ENCODE results near the gene SLC28A1. TPM values are rescaled to one million over a fixed set of nuclear protein-coding genes. Genes with fewer than 3 reads are reported as not detected.

Gene SLC28A1
- total and polyA plus RNA-seq, 9 donors = 0.02 to 0.92 (median 0.18) TPM; not detected in 3

DNA sequence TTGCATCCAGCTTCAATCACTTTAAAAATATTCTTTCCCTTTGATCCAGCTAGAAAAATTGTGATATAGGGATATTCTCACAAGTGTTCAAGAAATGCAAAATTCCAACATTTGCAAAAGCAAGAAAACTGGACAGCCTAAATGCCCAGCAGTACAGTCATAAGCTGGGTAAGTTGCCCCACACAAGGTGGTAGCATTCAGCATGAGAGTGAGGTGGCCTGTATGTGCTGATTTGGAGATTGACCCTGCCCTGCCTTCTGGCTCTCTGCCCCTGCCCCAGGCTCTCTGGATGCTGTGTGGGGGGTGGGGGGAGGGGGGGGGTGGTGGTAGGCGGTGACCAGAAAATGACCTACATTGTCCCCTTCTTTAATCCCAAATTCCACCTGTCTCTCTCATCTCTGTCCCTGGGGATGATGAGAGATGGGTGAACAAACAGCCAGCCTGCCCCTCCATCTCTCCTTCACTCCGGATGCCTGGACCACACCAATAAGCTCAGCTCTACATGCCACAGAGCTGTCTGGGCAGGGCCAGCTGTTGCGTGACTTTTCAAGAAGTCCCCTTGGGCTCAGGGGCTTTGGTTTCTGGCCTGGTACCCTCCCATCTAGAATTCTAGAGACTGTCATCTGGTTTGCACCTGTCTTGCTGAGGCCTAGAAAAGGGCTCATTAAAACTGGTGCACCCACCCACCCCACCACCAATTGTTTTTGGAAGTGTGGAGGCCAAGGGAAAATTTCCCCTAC lies 42.2 kb downstream of the SLC28A1 start:
- Histone ChIP-seq H3K27ac (no peak overlapping the region), H3K9me3 (no peaks in the 10 kb centered on the region), H3K4me3 (no peak overlapping the region), H3K27me3 (no peaks in the 10 kb centered on the region), H3K36me3 (no peaks in the 10 kb centered on the region), H3K4me1 (ENCODE audit: insufficient read depth) (peaks cover 2% of the 10 kb centered on the region)
- no peak for TF ChIP-seq EP300 (IDR thresholded peaks at IDR 0.05)
- no peak for TF ChIP-seq POLR2A (IDR thresholded peaks at IDR 0.05)
- TF ChIP-seq, protein P1, sequence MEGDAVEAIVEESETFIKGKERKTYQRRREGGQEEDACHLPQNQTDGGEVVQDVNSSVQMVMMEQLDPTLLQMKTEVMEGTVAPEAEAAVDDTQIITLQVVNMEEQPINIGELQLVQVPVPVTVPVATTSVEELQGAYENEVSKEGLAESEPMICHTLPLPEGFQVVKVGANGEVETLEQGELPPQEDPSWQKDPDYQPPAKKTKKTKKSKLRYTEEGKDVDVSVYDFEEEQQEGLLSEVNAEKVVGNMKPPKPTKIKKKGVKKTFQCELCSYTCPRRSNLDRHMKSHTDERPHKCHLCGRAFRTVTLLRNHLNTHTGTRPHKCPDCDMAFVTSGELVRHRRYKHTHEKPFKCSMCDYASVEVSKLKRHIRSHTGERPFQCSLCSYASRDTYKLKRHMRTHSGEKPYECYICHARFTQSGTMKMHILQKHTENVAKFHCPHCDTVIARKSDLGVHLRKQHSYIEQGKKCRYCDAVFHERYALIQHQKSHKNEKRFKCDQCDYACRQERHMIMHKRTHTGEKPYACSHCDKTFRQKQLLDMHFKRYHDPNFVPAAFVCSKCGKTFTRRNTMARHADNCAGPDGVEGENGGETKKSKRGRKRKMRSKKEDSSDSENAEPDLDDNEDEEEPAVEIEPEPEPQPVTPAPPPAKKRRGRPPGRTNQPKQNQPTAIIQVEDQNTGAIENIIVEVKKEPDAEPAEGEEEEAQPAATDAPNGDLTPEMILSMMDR (IDR thresholded peaks at IDR 0.05) = no peak
- intact Hi-C loops (cut with DNase I) = loop anchor here (5.0 to 10.0 kb wide), 5 partner anchors 172 to 339 kb away; partner anchors contain the start of genes NMB (in 1 of the 4), WDR73 (in 1 of the 4) and ZSCAN2 (in 1 of the 4)
- DNase-seq = no peak
- 92 to 96% (median 92%) methylated on average over 3 of the region's 3 CpGs for WGBS, 3 donors

DNA sequence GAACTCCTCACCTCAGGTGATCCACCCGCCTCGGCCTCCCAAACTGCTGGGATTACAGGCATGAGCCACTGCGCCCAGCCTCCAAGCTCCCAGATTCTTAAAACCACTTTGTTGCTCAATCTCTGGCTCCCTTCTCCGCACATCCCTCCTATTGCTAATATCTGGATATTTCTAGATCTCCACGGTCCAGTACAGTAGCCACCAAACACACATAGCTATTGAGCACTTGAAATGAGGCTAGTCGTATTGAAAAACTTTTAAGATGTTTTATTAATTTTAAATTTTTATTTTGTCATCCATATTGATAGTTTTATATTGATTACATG lies 44.3 kb downstream of the SLC28A1 start:
- intact Hi-C loops (cut with DNase I) = loop anchor here (5.0 to 10.0 kb wide), 5 partner anchors 174 to 342 kb away; partner anchors contain the start of genes NMB (in 1 of the 4), WDR73 (in 1 of the 4) and ZSCAN2 (in 1 of the 4)
- Histone ChIP-seq H3K36me3 (no peaks in the 10 kb centered on the region), H3K4me3 (no peak overlapping the region), H3K9me3 (no peaks in the 10 kb centered on the region), H3K4me1 (ENCODE audit: insufficient read depth) (peaks cover 2% of the 10 kb centered on the region), H3K27ac (no peak overlapping the region), H3K27me3 (no peaks in the 10 kb centered on the region)
- DNase-seq = no peak
- WGBS, 3 donors = 71 to 76% (median 72%) methylated on average over 6 of the region's 6 CpGs
- TF ChIP-seq POLR2A (IDR thresholded peaks at IDR 0.05) (no peak), EP300 (IDR thresholded peaks at IDR 0.05) (no peak)
- TF ChIP-seq, protein P1 (IDR thresholded peaks at IDR 0.05) = no peak

DNA sequence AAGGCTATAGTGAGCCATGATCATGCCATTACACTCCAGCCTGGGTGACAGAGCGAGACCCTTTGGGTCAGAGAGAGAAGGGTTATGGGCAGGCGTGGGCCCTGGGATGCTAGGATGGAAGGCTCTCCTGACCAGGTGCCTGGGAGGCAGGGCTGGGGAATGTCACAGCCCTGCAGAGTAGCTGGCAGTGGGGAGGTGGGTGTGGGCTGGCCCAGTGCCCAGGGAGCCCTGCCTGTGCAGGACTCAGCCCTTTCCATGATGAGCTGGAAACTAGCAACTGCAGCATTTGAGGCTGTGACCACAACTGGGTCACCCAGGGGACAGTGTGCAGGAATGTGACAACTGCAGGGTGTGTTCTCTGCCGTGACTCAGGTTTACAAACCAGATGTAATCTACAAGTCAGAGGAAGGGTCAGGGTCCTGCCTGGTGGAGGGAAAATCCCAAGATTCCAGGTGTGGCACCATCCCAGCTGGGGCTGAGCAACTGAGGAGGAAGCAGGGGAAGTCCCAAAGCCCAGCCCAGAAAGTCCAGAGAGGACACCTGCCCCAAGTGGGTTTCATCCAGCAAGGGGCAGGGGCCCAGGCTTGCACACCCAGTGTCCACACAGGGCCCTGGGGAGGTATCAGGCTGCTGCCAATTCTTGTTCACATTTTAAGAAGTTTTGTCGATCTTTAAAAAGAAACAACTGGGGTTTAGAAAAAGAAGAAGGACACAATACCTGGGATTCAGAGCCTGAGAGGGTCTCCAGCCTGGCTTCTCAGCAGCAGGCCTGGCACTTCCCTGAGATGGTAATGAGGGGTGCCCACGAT lies 45.5 kb downstream of the SLC28A1 start:
- WGBS, 3 donors = 66 to 70% (median 69%) methylated on average over 5 of the region's 5 CpGs
- no peak overlapping the region for H3K27ac ChIP-seq

More for the DNA sequence above, 45.5 kb downstream of the SLC28A1 start:
- Histone ChIP-seq H3K9me3 (no peaks in the 10 kb centered on the region), H3K36me3 (no peaks in the 10 kb centered on the region), H3K4me3 (no peak overlapping the region), H3K27me3 (no peaks in the 10 kb centered on the region), H3K4me1 (ENCODE audit: insufficient read depth) (peaks cover 2% of the 10 kb centered on the region)
- intact Hi-C loops (cut with DNase I) = loop anchor here (5.0 to 10.0 kb wide), 7 partner anchors 63 to 345 kb away; partner anchors contain the start of genes NMB (in 1 of the 4), WDR73 (in 1 of the 4) and ZSCAN2 (in 1 of the 4)
- no peak for DNase-seq
- TF ChIP-seq EP300 (IDR thresholded peaks at IDR 0.05) (no peak), POLR2A (IDR thresholded peaks at IDR 0.05) (no peak)
- TF ChIP-seq, protein P1 (IDR thresholded peaks at IDR 0.05) = no peak

Measured in ovary (tissue), 9 donors.